ENCODE results near the gene TANGO6. TPM values are rescaled to one million over a fixed set of nuclear protein-coding genes. Genes with fewer than 3 reads are reported as not detected.

Gene TANGO6
- total and polyA plus RNA-seq, 2 donors from 2014 or later: 4.5 to 20.6 TPM

DNA sequence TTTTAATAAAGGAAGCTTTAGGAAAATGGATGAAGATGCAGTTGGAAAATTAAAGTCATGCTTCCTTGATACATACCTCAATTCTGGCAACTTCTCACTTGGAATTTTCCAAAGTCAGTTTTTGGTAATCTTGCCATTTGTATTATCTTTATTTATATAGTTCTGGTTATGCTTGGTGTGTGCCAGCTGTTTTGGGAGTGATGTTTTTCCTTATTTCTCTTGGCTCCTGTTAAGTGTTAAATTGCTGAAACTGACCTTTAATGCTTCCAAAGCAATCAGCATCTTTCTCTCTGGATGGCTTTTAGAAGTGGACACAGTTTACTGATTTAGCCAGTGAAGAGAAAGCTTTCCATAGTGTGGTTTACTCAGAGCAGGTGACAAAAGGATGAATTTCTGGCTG is 192.0 kb downstream of the TANGO6 start:
- Histone ChIP-seq H3K4me1 (ENCODE audit: control insufficient read depth in 2 of 3, insufficient read depth in 2 of 3, low read depth in 1 of 3, low read length in 3 of 3) (no peaks in the 10 kb centered on the region), H3K36me3 (ENCODE audit: control insufficient read depth in 2 of 3, insufficient read depth in 3 of 3, low read length in 3 of 3) (peaks cover 0 to 4% (median 0%) of the 10 kb centered on the region in 3 donors), H3K27me3 (ENCODE audit: control insufficient read depth, insufficient read depth, low read length) (no peaks in the 10 kb centered on the region), H3K9me3 (ENCODE audit: control insufficient read depth in 2 of 3, insufficient read depth in 1 of 3, low read length in 3 of 3) (no peaks in the 10 kb centered on the region), H3K27ac (ENCODE audit: low read depth in 2 of 2, low read length in 2 of 2) (no peak overlapping the region), H3K4me3 (ENCODE audit: low read length in 3 of 3) (no peak overlapping the region), H3K9ac (ENCODE audit: low read length in 3 of 3) (no peak overlapping the region)
- FAIRE-seq: no peak
- DNase-seq: no peak
- TF ChIP-seq, protein P1, sequence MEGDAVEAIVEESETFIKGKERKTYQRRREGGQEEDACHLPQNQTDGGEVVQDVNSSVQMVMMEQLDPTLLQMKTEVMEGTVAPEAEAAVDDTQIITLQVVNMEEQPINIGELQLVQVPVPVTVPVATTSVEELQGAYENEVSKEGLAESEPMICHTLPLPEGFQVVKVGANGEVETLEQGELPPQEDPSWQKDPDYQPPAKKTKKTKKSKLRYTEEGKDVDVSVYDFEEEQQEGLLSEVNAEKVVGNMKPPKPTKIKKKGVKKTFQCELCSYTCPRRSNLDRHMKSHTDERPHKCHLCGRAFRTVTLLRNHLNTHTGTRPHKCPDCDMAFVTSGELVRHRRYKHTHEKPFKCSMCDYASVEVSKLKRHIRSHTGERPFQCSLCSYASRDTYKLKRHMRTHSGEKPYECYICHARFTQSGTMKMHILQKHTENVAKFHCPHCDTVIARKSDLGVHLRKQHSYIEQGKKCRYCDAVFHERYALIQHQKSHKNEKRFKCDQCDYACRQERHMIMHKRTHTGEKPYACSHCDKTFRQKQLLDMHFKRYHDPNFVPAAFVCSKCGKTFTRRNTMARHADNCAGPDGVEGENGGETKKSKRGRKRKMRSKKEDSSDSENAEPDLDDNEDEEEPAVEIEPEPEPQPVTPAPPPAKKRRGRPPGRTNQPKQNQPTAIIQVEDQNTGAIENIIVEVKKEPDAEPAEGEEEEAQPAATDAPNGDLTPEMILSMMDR (IDR thresholded peaks at IDR 0.05; ENCODE audit: borderline replicate concordance, extremely low read depth, insufficient read depth): no peak
- intact Hi-C loops (cut with DNase I): no loop called here

DNA sequence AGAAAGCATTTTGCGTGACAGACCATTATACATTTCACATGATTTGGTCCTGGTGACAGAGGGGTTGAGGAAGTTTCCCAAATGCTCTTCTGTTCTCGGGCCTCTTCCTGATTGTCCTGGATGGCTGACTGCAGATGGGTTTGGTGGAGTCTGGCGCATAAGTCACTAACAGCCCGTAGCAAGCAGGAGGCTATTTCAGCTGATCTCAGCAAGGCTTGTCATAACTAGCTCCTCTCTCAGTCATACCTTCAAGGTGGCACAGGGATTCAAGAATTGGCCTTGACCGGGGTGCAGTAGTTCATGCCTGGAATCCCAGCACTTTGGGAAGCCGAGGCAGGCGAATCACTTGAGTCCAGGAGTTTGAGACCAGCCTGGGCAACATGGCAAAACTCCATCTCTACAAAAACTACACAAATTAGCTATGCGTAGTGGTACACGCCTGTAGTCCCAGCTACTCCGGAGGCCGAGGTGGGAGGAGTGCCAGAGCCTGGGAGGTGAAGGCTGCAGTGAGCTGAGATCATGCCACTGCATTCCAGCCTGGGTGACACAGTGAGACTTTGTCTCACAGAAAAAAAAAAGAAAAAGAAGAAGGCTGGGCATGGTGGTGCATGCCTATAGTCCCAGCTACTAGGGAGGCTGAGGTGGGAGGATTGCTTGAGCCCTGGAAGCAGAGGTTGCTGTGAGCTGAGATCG is 193.2 kb downstream of the TANGO6 start:
- H3K4me1 ChIP-seq (ENCODE audit: control insufficient read depth in 2 of 3, insufficient read depth in 2 of 3, low read depth in 1 of 3, low read length in 3 of 3): no peaks in the 10 kb centered on the region
- no peaks in the 10 kb centered on the region for H3K9me3 ChIP-seq (ENCODE audit: control insufficient read depth in 2 of 3, insufficient read depth in 1 of 3, low read length in 3 of 3)
- FAIRE-seq (no peak), DNase-seq (no peak)
- H3K9ac ChIP-seq (ENCODE audit: low read length in 3 of 3): no peak overlapping the region
- H3K27ac ChIP-seq (ENCODE audit: low read depth in 2 of 2, low read length in 2 of 2): no peak overlapping the region
- H3K36me3 ChIP-seq (ENCODE audit: control insufficient read depth in 2 of 3, insufficient read depth in 3 of 3, low read length in 3 of 3): peaks cover 0 to 7% (median 5%) of the 10 kb centered on the region in 3 donors
- H3K4me3 ChIP-seq (ENCODE audit: low read length in 3 of 3): no peak overlapping the region
- intact Hi-C loops (cut with DNase I): no loop called here
- no peaks in the 10 kb centered on the region for H3K27me3 ChIP-seq (ENCODE audit: control insufficient read depth, insufficient read depth, low read length)
- TF ChIP-seq, protein P1 (IDR thresholded peaks at IDR 0.05; ENCODE audit: borderline replicate concordance, extremely low read depth, insufficient read depth): no peak

DNA sequence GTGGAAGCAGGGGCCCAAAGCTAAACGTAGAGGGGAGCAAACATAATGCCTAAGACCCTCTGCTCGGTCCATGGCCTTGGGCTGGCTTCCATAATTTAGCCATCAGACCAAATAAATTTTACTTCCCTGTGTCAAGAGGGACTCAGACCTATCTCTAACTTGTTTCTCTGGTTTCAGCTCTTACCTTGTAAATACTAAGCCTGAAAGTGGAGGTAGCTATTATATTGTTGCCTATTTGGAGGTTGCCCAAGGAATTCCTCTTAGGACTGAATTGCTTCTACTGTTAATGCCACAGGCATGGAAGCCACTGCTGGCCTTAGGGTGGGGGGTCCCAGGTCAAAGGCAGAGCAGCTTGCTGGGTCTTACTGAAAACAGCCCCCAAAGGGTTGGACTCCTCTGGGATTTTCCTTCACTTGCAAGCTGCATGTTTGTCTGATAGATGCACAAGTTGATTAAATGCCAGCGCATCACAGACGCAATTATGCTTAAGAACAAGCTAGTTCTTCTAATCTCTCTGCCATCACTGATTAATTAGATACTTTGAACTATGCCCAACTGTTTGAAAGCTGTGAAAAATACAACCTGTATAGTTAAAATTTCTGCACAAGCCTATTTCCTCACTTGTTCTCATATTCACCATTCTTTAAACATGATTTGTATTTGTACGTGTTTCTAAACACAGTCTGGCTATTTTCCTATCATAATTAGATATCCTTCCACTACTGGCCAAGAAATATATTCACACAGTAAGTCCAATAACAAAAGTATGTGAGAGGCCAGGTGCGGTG is 194.2 kb downstream of the TANGO6 start:
- Histone ChIP-seq H3K9ac (ENCODE audit: low read length in 3 of 3) (no peak overlapping the region), H3K27ac (ENCODE audit: low read depth in 2 of 2, low read length in 2 of 2) (no peak overlapping the region), H3K9me3 (ENCODE audit: control insufficient read depth in 2 of 3, insufficient read depth in 1 of 3, low read length in 3 of 3) (no peaks in the 10 kb centered on the region), H3K27me3 (ENCODE audit: control insufficient read depth, insufficient read depth, low read length) (no peaks in the 10 kb centered on the region), H3K4me1 (ENCODE audit: control insufficient read depth in 2 of 3, insufficient read depth in 2 of 3, low read depth in 1 of 3, low read length in 3 of 3) (no peaks in the 10 kb centered on the region), H3K4me3 (ENCODE audit: low read length in 3 of 3) (no peak overlapping the region), H3K36me3 (ENCODE audit: control insufficient read depth in 2 of 3, insufficient read depth in 3 of 3, low read length in 3 of 3) (peaks cover 0 to 9% (median 8%) of the 10 kb centered on the region in 3 donors)
- TF ChIP-seq, protein P1 (IDR thresholded peaks at IDR 0.05; ENCODE audit: borderline replicate concordance, extremely low read depth, insufficient read depth): no peak
- intact Hi-C loops (cut with DNase I): no loop called here
- no peak for DNase-seq
- no peak for FAIRE-seq
